ENCODE results near the gene USP48. TPM values are rescaled to one million over a fixed set of nuclear protein-coding genes. Genes with fewer than 3 reads are reported as not detected.
A peak's percentile ranks its signal among the peaks of the same experiment; 100 is the strongest.
"Not testable (repeated sequence)": the region's sequence is repeated elsewhere in the genome, so short reads cannot be mapped to it uniquely, and the experiment has no call there.

The USP48 gene
- total RNA-seq, 1 experiment from 2014 or later = 57.3 TPM

- in situ Hi-C loops (cut with HindIII; ENCODE audit: low pct_unique_long_range_greater_than_20kb, low sequenced_read_pairs) = no loop called here
- no peak for DNase-seq (ENCODE audit: low read depth, low spot score)
Measured at GRCh38 chr1:21641076-21641475, 141.9 kb downstream of the USP48 start.

DNA sequence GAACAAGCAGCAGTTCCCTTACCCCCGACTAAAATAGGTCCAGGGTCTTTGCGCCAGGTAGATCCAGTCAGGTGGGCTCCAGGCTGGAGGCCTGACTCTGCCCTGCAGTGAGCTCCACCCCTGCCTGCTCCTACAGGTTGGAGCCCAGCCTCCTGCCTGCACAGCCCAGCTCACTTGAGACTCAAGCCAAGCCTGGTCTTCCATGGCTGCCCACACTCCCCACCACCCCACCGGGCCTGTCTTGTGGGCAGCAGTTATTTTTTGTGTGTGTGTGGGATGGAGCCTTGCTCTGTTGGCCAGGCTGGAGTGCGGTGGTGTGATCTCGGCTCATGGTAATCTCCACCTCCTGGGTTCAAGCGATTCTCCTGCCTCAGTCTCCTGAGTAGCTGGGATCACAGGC lies 142.3 kb downstream of the USP48 start:
- no peak for DNase-seq (ENCODE audit: low read depth, low spot score)
- in situ Hi-C loops (cut with HindIII; ENCODE audit: low pct_unique_long_range_greater_than_20kb, low sequenced_read_pairs) = no loop called here

DNA sequence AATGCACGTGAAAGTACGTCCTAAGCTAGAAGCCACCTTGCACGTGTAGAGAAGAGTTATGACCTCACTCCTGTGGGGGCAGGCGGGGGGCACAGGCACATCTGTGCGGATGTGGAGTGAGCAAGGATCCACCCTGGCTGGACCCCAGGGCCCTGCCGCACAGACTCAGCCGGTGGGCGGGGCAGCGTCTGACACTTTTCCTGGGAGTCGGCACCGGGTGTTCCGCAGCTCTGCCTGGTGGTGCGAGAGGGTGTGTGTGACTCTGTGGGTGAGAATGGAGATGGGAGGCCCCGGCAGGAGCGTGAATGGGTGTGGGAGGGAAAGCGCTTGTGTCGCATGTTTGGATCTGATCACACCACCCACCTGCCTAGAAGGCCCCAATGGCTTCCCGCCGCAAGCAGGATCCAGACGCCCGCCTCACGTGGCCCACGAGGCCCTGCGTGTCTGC lies 143.3 kb downstream of the USP48 start:
- in situ Hi-C loops (cut with HindIII; ENCODE audit: low pct_unique_long_range_greater_than_20kb, low sequenced_read_pairs) = no loop called here
- no peak for DNase-seq (ENCODE audit: low read depth, low spot score)

DNA sequence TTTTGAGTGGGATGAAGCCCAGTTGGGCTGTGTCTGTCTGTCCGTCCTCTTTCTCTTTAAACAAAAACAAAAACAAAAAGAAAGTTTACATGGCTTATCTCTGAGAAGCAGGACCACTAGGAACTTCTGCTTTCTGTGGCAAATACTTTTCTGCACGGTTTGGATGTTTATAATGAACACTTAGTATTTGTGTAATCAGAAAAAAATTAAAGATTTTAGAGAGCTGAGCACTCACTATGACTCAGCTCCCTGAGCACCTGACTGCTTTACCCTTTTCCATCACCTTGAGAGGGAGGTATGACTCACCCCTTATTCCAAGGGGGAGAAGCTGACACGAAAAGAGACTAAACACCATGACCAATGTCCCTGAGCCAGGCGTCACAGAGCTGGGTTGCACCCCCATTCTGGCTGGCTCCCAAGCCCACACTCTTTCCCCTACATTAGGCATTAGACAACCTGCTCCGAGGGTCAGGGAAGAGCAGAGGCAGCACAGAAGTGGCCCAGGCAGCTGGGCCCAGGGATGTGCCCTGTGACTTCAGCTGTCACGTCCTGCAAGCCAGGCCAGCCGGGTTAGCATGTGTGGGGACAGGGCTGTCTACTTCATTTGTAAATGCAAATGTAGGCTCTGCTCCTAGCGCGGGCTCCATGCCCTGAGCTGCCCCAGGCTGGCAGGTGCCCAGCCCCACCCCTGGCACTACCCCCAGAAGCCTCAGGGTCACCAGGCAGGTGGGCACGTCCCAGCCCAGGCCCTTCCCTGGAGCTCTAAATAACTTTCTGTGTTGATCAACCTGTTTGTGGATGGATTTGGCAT lies 144.2 kb downstream of the USP48 start:
- in situ Hi-C loops (cut with HindIII; ENCODE audit: low pct_unique_long_range_greater_than_20kb, low sequenced_read_pairs) = no loop called here
- peak; percentile 14 for DNase-seq (ENCODE audit: low read depth, low spot score)

DNA sequence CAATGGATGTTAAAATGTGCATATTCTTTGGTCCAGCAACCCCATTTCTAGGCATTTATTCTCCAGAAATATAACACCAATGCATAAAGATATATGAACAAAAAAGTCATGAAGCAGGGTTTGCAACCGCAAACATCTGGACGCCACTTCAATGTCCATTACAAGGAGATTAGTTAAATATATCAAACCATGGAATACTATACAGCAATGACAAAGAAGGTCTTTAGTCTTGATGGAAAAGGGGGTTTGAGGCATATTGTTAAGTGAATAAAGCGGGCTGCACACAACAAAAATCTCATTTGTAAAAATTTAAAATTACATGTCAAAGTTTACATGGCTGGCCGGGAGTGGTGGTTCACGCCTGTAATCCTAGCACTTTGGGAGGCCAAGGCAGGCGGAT lies 145.4 kb downstream of the USP48 start:
- in situ Hi-C loops (cut with HindIII; ENCODE audit: low pct_unique_long_range_greater_than_20kb, low sequenced_read_pairs) = no loop called here
- DNase-seq (ENCODE audit: low read depth, low spot score) = no peak

- DNase-seq (ENCODE audit: low read depth, low spot score) = no peak
- in situ Hi-C loops (cut with HindIII; ENCODE audit: low pct_unique_long_range_greater_than_20kb, low sequenced_read_pairs) = no loop called here
Measured at GRCh38 chr1:21636029-21636428, 146.9 kb downstream of the USP48 start.

- no peak for DNase-seq (ENCODE audit: low read depth, low spot score)
- in situ Hi-C loops (cut with HindIII; ENCODE audit: low pct_unique_long_range_greater_than_20kb, low sequenced_read_pairs) = no loop called here
Measured at GRCh38 chr1:21634806-21635535, 148.0 kb downstream of the USP48 start.

- DNase-seq (ENCODE audit: low read depth, low spot score) = no peak
- in situ Hi-C loops (cut with HindIII; ENCODE audit: low pct_unique_long_range_greater_than_20kb, low sequenced_read_pairs) = no loop called here
Measured at GRCh38 chr1:21633992-21634805, 148.8 kb downstream of the USP48 start.

GRCh38 chr1:21633141-21633755 lies 149.7 kb downstream of the USP48 start:
- in situ Hi-C loops (cut with HindIII; ENCODE audit: low pct_unique_long_range_greater_than_20kb, low sequenced_read_pairs) = no loop called here

DNA sequence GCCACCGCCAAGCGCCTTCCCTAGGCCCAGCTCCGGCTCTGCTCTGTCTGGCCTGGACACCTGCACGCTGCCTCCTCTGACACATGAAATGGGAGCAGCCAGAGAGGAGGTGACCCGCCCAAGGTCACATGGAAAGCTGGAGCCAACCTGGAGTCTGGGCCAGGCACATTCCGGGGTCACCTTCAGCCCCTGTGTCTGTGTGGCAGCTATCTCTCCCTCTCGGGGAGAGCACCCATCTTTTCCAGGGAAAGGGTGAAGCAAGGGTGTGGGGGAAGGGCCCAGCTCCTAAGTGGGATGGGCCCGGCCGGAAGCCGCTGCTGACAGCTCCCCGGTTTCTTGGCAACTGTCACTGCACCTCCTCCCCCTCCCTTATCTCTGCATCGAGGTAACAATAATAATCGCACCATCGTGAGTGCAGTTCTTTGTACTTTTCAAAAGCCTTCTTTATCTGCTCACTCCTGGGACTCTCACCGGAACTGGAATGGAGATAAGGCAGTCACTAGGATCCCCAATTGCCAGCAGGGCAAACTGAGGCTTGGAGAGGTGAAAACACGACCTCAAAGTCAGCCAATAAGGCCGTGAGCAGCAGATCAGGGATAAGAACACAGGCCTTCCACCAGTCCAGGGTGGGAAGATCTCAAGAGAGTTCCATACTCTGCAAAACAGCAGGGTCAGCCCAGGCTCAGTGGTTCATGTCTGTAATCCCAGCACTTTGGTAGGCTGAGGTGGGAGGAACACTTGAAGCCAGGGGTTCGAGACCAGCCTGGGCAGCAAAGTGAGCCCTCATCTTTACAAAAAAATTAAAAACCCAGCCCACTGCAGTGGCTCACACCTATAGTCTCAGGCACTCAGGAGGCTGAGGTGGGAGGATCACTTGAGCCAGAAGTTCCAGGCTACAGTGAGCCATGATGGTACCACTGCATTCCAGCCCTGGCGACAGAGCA lies 150.7 kb downstream of the USP48 start:
- DNase-seq (ENCODE audit: low read depth, low spot score) = no peak
- in situ Hi-C loops (cut with HindIII; ENCODE audit: low pct_unique_long_range_greater_than_20kb, low sequenced_read_pairs) = no loop called here

More at GRCh38 chr1:21633141-21633755, 149.7 kb downstream of the USP48 start:
- no peak for DNase-seq (ENCODE audit: low read depth, low spot score)

- DNase-seq (ENCODE audit: low read depth, low spot score); in situ Hi-C loops (cut with HindIII; ENCODE audit: low pct_unique_long_range_greater_than_20kb, low sequenced_read_pairs): not testable (repeated sequence)
Measured at GRCh38 chr1:21631590-21631943, 151.4 kb downstream of the USP48 start.

DNA sequence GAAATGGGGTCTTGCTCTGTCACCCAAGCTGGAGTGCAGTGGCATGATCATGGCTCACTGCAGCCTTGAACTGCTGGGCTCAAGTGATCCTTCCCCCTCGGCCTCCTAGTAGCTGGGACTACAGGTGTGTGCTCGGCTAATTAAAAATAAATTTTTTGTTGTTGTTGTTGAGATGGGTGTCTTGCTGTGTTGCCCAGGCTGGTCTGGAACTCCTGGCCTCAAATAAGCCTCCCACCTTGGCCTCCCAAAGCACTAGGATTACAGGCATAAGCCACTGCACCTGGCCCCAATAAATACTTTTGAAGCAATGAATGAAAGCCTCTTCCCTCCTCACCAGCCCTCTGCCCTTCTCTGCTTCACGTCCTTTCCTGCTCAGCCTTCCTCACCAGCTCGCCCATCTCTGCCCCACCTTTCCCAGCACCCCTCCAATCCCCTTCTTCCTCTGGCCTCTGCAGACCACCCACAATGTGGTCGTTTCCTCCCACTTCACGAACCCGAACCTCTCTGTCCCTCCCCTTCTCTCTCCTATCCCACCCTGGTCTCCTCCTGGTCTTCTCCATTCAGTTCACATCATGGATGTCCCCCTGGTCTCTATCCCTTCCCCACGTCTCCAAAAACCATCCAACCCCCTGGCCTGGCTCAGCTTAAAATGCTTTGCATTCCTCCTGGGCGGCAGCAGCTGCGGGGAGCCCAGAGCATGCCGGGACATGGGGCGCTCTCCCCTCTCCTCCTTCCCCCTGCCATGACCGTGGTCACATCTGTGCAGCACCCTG lies 152.2 kb downstream of the USP48 start:
- no peak for DNase-seq (ENCODE audit: low read depth, low spot score)
- in situ Hi-C loops (cut with HindIII; ENCODE audit: low pct_unique_long_range_greater_than_20kb, low sequenced_read_pairs) = no loop called here

DNA sequence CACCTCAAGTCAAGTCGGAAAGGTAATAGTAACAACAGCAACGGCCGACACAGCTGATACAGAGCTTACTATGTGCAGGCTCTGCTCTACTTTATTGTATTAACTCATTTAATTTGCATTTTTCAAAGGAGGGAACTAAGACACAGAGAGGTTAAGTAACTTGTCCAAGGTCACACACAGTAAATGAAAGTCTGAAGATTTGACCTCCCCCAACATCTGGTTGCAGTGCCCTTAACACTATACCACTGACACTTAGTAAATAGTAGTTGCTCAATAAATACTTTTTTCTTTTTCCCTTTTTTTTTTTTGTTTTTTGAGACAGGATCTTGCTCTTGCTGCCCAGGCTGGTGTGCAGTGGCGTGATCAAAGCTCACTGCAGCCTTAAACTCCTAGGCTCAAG lies 153.0 kb downstream of the USP48 start:
- in situ Hi-C loops (cut with HindIII; ENCODE audit: low pct_unique_long_range_greater_than_20kb, low sequenced_read_pairs) = no loop called here
- DNase-seq (ENCODE audit: low read depth, low spot score) = no peak

- in situ Hi-C loops (cut with HindIII; ENCODE audit: low pct_unique_long_range_greater_than_20kb, low sequenced_read_pairs) = no loop called here
- no peak for DNase-seq (ENCODE audit: low read depth, low spot score)
Measured at GRCh38 chr1:21628798-21629393, 154.1 kb downstream of the USP48 start.
